BLaER1 treated with 17β-estradiol and CSF1 and Interleukin-3, amounts not matched to agents 10 nM and 100 nM (cell line): ENCODE data around the gene RMDN2.

Source experiments
- H3K27ac ChIP-seq, 11 experiments: shearing (Covaris generic); formaldehyde crosslinking; 2 replicates each; pipeline ENCODE4 v1.8.1; 2022
- H3K27me3 ChIP-seq, 11 experiments: shearing (Covaris generic); formaldehyde crosslinking; 2 replicates each; pipeline ENCODE4 v1.8.1; 2022
- H3K36me3 ChIP-seq, 11 experiments: shearing (Covaris generic); formaldehyde crosslinking; 2 replicates each; pipeline ENCODE4 v1.8.1; 2022
- H3K4me1 ChIP-seq, 10 experiments: shearing (Covaris generic); formaldehyde crosslinking; 2 replicates each; pipeline ENCODE4 v1.8.1; 2022
- H3K4me2 ChIP-seq, 11 experiments: shearing (Covaris generic); formaldehyde crosslinking; 2 replicates each; pipeline ENCODE4 v1.8.1; 2022
- H3K4me3 ChIP-seq, 10 experiments: shearing (Covaris generic); formaldehyde crosslinking; 2 replicates each; pipeline ENCODE4 v1.8.1; 2022
- H3K9ac ChIP-seq, 11 experiments: shearing (Covaris generic); formaldehyde crosslinking; 2 replicates each; pipeline ENCODE4 v1.8.1; 2022
- H3K9me3 ChIP-seq, 11 experiments: shearing (Covaris generic); formaldehyde crosslinking; replicated peaks in 1 of 11; 2 replicates each; pipeline ENCODE4 v1.8.1; 2022
- H4K20me1 ChIP-seq, 11 experiments: shearing (Covaris generic); formaldehyde crosslinking; 2 replicates each; pipeline ENCODE4 v1.8.1; 2022
- Cebpa-rat ChIP-seq, 11 experiments: shearing (Covaris generic); IDR thresholded peaks; 2 replicates each; pipeline ENCODE4 v1.8.1; 2022

Gene RMDN2

GRCh38 chr2:37883518-37883917, 41.6 kb upstream of the RMDN2 start:
- H3K9ac ChIP-seq: no peak overlapping the region
- H3K36me3 ChIP-seq: no peaks in the 10 kb centered on the region
- no peak overlapping the region for H3K4me2 ChIP-seq
- H3K9me3 ChIP-seq: no peaks in the 10 kb centered on the region
- H4K20me1 ChIP-seq: no peaks in the 10 kb centered on the region
- H3K27me3 ChIP-seq: peaks cover 0 to 8% (median 0%) of the 10 kb centered on the region in 11 experiments; a peak in 3 of 22 replicates
- H3K4me3 ChIP-seq: no peak overlapping the region
- no peak overlapping the region for H3K27ac ChIP-seq
- peaks cover 0 to 11% (median 2%) of the 10 kb centered on the region in 10 experiments; a peak in 7 of 20 replicates for H3K4me1 ChIP-seq
- no peak for TF ChIP-seq Cebpa-rat (IDR thresholded peaks at IDR 0.05)

GRCh38 chr2:37885329-37885993, 39.6 kb upstream of the RMDN2 start:
- TF ChIP-seq Cebpa-rat (IDR thresholded peaks at IDR 0.05): no peak
- no peak overlapping the region for H3K4me2 ChIP-seq
- H3K36me3 ChIP-seq: no peaks in the 10 kb centered on the region
- H3K4me1 ChIP-seq: peaks cover 0 to 10% (median 4%) of the 10 kb centered on the region in 10 experiments; a peak in 8 of 20 replicates
- no peak overlapping the region for H3K27ac ChIP-seq
- H4K20me1 ChIP-seq: no peaks in the 10 kb centered on the region
- no peak overlapping the region for H3K9ac ChIP-seq
- no peak overlapping the region for H3K4me3 ChIP-seq
- H3K9me3 ChIP-seq: no peaks in the 10 kb centered on the region
- H3K27me3 ChIP-seq: peaks cover 0 to 5% (median 0%) of the 10 kb centered on the region in 11 experiments; a peak in 3 of 22 replicates

- no peak overlapping the region for H3K27ac ChIP-seq
- no peak overlapping the region for H3K4me3 ChIP-seq
- H3K4me2 ChIP-seq: no peak overlapping the region
- no peaks in the 10 kb centered on the region for H3K9me3 ChIP-seq
- H3K9ac ChIP-seq: no peak overlapping the region
- TF ChIP-seq Cebpa-rat (IDR thresholded peaks at IDR 0.05): no peak
- no peaks in the 10 kb centered on the region; a peak in 1 of 22 replicates for H3K27me3 ChIP-seq
- no peaks in the 10 kb centered on the region for H3K36me3 ChIP-seq
- H3K4me1 ChIP-seq: peaks cover 6 to 18% (median 10%) of the 10 kb centered on the region in 10 experiments
- H4K20me1 ChIP-seq: no peaks in the 10 kb centered on the region
Measured at GRCh38 chr2:37886745-37887144, 38.3 kb upstream of the RMDN2 start.

- Histone ChIP-seq H3K9me3 (no peaks in the 10 kb centered on the region), H4K20me1 (no peaks in the 10 kb centered on the region), H3K27me3 (no peaks in the 10 kb centered on the region; a peak in 1 of 22 replicates), H3K4me1 (peaks cover 11 to 23% (median 16%) of the 10 kb centered on the region in 10 experiments), H3K36me3 (no peaks in the 10 kb centered on the region), H3K4me3 (no peak overlapping the region), H3K27ac (no peak overlapping the region), H3K4me2 (no peak overlapping the region), H3K9ac (no peak overlapping the region)
- TF ChIP-seq Cebpa-rat (IDR thresholded peaks at IDR 0.05): no peak
Measured at GRCh38 chr2:37887286-37887685, 37.8 kb upstream of the RMDN2 start.

GRCh38 chr2:37890893-37891495, 34.1 kb upstream of the RMDN2 start:
- no peak for TF ChIP-seq Cebpa-rat (IDR thresholded peaks at IDR 0.05)
- Histone ChIP-seq H3K9me3 (no peaks in the 10 kb centered on the region), H3K4me3 (no peak overlapping the region), H3K4me1 (peaks cover 29 to 60% (median 34%) of the 10 kb centered on the region in 10 experiments), H3K4me2 (peak overlapping the region in 10 of 11 experiments; percentile 61 to 94 (median 82); a peak in 15 of 22 replicates), H3K27ac (peak overlapping the region in 1 of 11 experiments; percentile 54; a peak in 1 of 22 replicates), H3K9ac (no peak overlapping the region; a peak in 1 of 22 replicates), H4K20me1 (no peaks in the 10 kb centered on the region), H3K27me3 (no peaks in the 10 kb centered on the region; a peak in 1 of 22 replicates), H3K36me3 (no peaks in the 10 kb centered on the region)

- H3K27me3 ChIP-seq: no peaks in the 10 kb centered on the region
- H4K20me1 ChIP-seq: no peaks in the 10 kb centered on the region
- peak overlapping the region in 9 of 11 experiments; percentile 11 to 64 (median 54); a peak in 16 of 22 replicates for H3K27ac ChIP-seq
- peak overlapping the region; percentile 61 to 94 (median 80) for H3K4me2 ChIP-seq
- H3K4me1 ChIP-seq: peaks cover 29 to 64% (median 34%) of the 10 kb centered on the region in 10 experiments
- no peaks in the 10 kb centered on the region for H3K9me3 ChIP-seq
- H3K4me3 ChIP-seq: peak overlapping the region in 5 of 10 experiments; percentile 16 to 41 (median 34); a peak in 8 of 20 replicates
- H3K36me3 ChIP-seq: no peaks in the 10 kb centered on the region
- H3K9ac ChIP-seq: peak overlapping the region in 9 of 11 experiments; percentile 22 to 54 (median 30); a peak in 11 of 22 replicates
- no peak for TF ChIP-seq Cebpa-rat (IDR thresholded peaks at IDR 0.05)
Measured at GRCh38 chr2:37891846-37892435, 33.1 kb upstream of the RMDN2 start.

- H3K4me1 ChIP-seq: peaks cover 29 to 64% (median 34%) of the 10 kb centered on the region in 10 experiments
- H3K27me3 ChIP-seq: no peaks in the 10 kb centered on the region
- H3K27ac ChIP-seq: peak overlapping the region in 9 of 11 experiments; percentile 11 to 64 (median 54); a peak in 16 of 22 replicates
- H3K4me3 ChIP-seq: peak overlapping the region in 5 of 10 experiments; percentile 23 to 48 (median 39); a peak in 10 of 20 replicates
- no peaks in the 10 kb centered on the region for H3K9me3 ChIP-seq
- H3K36me3 ChIP-seq: no peaks in the 10 kb centered on the region
- no peak for TF ChIP-seq Cebpa-rat (IDR thresholded peaks at IDR 0.05)
- peak overlapping the region; percentile 61 to 94 (median 80) for H3K4me2 ChIP-seq
- peak overlapping the region in 9 of 11 experiments; percentile 22 to 54 (median 30); a peak in 11 of 22 replicates for H3K9ac ChIP-seq
- H4K20me1 ChIP-seq: no peaks in the 10 kb centered on the region
Measured at GRCh38 chr2:37892436-37893114, 32.5 kb upstream of the RMDN2 start.

GRCh38 chr2:37893327-37893726, 31.8 kb upstream of the RMDN2 start:
- H3K36me3 ChIP-seq: no peaks in the 10 kb centered on the region
- peak overlapping the region; percentile 61 to 94 (median 80) for H3K4me2 ChIP-seq
- H3K9me3 ChIP-seq: no peaks in the 10 kb centered on the region
- H3K27me3 ChIP-seq: no peaks in the 10 kb centered on the region
- no peak for TF ChIP-seq Cebpa-rat (IDR thresholded peaks at IDR 0.05)
- H4K20me1 ChIP-seq: no peaks in the 10 kb centered on the region
- H3K4me1 ChIP-seq: peaks cover 29 to 64% (median 34%) of the 10 kb centered on the region in 10 experiments
- H3K27ac ChIP-seq: peak overlapping the region in 7 of 11 experiments; percentile 42 to 64 (median 55); a peak in 6 of 22 replicates
- peak overlapping the region in 3 of 10 experiments; percentile 20 to 48 (median 41); a peak in 3 of 20 replicates for H3K4me3 ChIP-seq
- no peak overlapping the region for H3K9ac ChIP-seq
